Adrenal gland (tissue), 5 donors: Measurements from ENCODE around the gene TECPR1.

Source experiments
- CTCF ChIP-seq, 6 experiments: fragments of 450-650 bp in 4 of 6; fragments of 200-600 bp in 2 of 6; sonication (generic) in 1 of 6; IDR thresholded peaks; 1 replicate in 5 of 6; 2 replicates in 1 of 6; pipeline versions ENCODE4 v1.5.1 to v1.8.0; 2016 to 2021; ENCODE audit warnings: antibody characterized with exemption in 6 of 6, mild to moderate bottlenecking in 2 of 6, moderate library complexity in 1 of 6
- POLR2A ChIP-seq, 2 donors: fragments of 450-650 bp; IDR thresholded peaks; one replicate each; pipeline ENCODE4 v1.6.1; 2017; ENCODE audit warnings: antibody characterized with exemption in 2 of 2, mild to moderate bottlenecking in 2 of 2, moderate library complexity in 1 of 2
- donor health status: DM: no; HTN: no; CAD: no.

GRCh38 chr7:98189559-98189958 lies 62.5 kb downstream of the TECPR1 start:
- TF ChIP-seq CTCF (IDR thresholded peaks at IDR 0.05): no peak
- TF ChIP-seq POLR2A (IDR thresholded peaks at IDR 0.05): no peak
